ES-I3 (cell line): ENCODE measurements around the gene SH3BGRL2.

Experiments
- H3K36me3 ChIP-seq: 2 replicates; pipeline ENCODE4 v1.6.1; 2013; ENCODE audit warnings: mild to moderate bottlenecking, low read length, control low read depth, moderate library complexity; ENCODE audit not compliant: insufficient read depth
- H3K4me1 ChIP-seq: 2 replicates; pipeline ENCODE4 v1.6.1; 2013; ENCODE audit warnings: mild to moderate bottlenecking, control low read depth, low read length; ENCODE audit not compliant: insufficient read depth
- H3K9ac ChIP-seq: 2 replicates; pipeline ENCODE4 v1.6.1; 2013; ENCODE audit warnings: low read depth, mild to moderate bottlenecking, low read length, moderate library complexity
- H3K9me3 ChIP-seq: 2 replicates; pipeline ENCODE4 v1.6.1; 2013; ENCODE audit warnings: mild to moderate bottlenecking, low read length, moderate library complexity; ENCODE audit not compliant: control insufficient read depth, insufficient read depth

The SH3BGRL2 gene

DNA sequence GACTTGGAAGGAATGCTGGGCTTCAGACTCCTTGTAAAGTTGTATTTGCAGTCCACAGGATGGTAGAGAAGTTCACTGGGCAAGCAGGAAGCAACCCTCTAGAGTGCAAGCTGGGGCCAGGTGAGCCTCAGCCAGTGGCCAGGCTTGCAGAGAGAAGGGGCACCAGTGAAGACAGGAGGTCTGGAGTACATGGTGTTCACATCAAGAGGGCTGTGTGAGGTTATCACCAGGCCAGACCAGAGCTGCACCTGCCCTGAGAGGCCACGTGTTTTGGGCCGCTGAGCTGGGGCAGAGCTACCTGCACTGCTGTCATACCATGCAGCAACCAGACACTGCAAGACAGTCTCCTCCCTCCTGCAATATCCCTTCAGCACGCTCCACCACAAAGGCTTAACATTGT lies 79.0 kb downstream of the SH3BGRL2 start:
- Histone ChIP-seq H3K9ac (no peak overlapping the region), H3K4me1 (peaks cover 4% of the 10 kb centered on the region; the same call in 1 of the 2 replicates), H3K36me3 (no peaks in the 10 kb centered on the region), H3K9me3 (no peaks in the 10 kb centered on the region)

DNA sequence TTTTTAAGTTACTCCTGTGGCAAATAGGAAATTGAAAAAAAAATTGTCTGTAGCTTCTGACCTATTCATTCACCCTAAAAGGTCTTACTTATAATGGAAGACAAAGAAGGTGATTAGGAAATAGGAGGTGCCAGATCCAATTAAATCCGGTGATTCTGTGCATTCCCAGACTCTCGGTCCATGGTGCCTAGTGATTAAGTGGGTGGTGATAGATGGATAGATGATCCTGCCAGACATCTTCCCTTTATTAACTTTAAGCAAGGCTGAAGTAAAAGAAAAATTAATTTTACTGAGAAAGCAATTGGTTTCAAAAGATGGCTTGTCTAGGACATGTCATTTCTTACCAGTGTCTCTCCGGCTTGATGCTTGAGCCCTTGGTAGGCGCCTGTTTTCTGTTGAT lies 80.0 kb downstream of the SH3BGRL2 start:
- Histone ChIP-seq H3K9me3 (no peaks in the 10 kb centered on the region), H3K9ac (no peak overlapping the region), H3K36me3 (no peaks in the 10 kb centered on the region)

DNA sequence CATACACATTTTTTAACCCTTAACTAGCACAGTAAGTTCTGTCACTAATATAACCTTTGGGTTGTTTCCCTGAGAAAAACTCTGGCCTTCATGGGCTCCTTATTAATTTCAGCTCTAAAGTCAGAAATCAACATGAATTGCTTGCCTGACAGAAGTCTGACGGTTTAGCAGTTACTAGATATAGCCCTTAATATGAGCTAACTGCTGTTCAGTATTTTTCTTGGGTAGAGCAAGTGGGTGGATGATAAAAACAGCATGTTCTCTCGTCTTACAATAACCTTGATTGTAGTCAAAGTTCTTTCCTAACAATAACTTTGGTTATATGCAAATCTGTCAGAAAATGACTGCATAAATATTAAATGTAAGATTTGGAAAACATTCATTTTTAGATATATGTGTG lies 81.0 kb downstream of the SH3BGRL2 start:
- no peaks in the 10 kb centered on the region for H3K9me3 ChIP-seq
- no peaks in the 10 kb centered on the region for H3K36me3 ChIP-seq
- H3K9ac ChIP-seq: no peak overlapping the region
- H3K4me1 ChIP-seq: peaks cover 4% of the 10 kb centered on the region; the same call in 1 of the 2 replicates

More for the DNA sequence above, 80.0 kb downstream of the SH3BGRL2 start:
- H3K4me1 ChIP-seq: peaks cover 4% of the 10 kb centered on the region; the same call in 1 of the 2 replicates

DNA sequence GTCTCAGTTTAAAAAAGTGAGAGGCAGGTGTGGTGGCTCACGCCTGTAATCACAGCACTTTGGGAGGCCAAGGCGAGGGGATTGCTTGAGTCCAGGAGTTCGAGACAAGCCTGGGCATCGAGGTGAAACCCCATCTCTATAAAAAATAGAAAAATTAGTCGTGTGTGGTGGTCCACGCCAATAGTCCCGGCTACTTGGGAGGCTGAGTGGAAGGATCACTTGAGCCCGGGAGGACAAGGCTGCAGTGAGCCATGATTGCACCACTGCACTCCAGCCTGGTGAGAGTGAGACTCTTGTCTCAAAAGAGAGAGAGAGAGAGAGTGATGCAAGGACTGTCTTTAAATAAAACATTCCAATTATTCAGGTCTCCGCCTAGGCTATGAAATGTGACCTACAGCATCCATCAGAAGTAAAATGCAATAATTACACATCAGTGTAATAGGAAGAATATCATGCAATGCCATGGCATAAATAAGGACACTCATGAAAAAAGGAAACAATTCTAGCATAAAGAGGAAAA lies 81.5 kb downstream of the SH3BGRL2 start:
- Histone ChIP-seq H3K4me1 (peaks cover 4% of the 10 kb centered on the region; the same call in 1 of the 2 replicates), H3K9ac (no peak overlapping the region), H3K36me3 (no peaks in the 10 kb centered on the region), H3K9me3 (no peaks in the 10 kb centered on the region)

DNA sequence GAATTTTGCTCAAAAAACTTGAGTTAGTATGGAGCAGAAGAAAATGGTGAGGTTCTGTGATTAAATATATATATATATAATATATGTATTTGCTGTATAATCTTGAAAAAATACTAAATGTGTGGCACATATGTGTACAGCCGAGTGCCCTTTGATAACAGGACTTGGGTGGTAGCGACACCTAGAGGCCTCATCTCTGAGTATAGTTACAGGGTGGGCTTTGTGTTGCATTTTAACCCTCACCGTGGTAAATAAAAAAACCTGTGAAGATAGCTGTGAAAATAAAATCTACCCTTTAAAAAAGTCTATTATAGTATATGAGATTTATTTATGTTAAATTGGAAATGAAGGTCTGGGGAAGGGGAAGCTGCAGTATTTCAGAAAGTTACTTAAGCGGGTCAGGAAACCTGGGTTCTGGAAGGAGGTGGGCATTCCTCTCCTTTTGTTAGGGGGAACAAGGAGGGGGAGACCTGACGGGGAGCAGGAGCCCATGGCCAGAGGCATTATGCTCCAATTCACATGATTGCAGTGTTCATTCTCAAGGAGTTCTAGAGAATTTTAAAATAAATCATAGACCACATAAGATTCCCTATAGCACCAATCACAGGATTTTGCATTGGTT lies 82.7 kb downstream of the SH3BGRL2 start:
- Histone ChIP-seq H3K36me3 (no peaks in the 10 kb centered on the region), H3K9me3 (no peaks in the 10 kb centered on the region), H3K4me1 (peaks cover 4% of the 10 kb centered on the region; the same call in 1 of the 2 replicates), H3K9ac (0 out of 2 replicates have a peak overlapping the region, but pooled peaks have one; percentile 22)

DNA sequence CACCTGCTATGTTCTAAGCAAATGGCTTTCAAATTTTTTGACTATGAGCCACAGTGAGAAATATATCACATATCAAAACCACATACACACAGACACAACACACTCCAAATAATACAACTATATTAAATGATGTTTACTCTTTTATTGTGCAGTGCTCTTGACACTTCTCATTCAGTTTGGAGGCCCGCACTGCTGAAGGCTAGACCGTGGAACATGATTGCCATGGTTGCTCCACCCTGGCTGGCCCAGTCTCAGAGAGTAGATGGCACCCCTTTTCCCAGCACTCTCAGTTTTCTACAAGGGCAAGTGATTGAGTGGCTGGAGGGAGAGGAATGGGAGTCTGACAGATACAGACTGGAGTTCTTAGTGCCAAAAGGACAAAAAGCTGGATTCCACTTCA lies 86.9 kb downstream of the SH3BGRL2 start:
- peaks cover 4% of the 10 kb centered on the region; the same call in 1 of the 2 replicates for H3K4me1 ChIP-seq
- H3K9ac ChIP-seq: no peak overlapping the region
- no peaks in the 10 kb centered on the region for H3K36me3 ChIP-seq
- no peaks in the 10 kb centered on the region for H3K9me3 ChIP-seq

DNA sequence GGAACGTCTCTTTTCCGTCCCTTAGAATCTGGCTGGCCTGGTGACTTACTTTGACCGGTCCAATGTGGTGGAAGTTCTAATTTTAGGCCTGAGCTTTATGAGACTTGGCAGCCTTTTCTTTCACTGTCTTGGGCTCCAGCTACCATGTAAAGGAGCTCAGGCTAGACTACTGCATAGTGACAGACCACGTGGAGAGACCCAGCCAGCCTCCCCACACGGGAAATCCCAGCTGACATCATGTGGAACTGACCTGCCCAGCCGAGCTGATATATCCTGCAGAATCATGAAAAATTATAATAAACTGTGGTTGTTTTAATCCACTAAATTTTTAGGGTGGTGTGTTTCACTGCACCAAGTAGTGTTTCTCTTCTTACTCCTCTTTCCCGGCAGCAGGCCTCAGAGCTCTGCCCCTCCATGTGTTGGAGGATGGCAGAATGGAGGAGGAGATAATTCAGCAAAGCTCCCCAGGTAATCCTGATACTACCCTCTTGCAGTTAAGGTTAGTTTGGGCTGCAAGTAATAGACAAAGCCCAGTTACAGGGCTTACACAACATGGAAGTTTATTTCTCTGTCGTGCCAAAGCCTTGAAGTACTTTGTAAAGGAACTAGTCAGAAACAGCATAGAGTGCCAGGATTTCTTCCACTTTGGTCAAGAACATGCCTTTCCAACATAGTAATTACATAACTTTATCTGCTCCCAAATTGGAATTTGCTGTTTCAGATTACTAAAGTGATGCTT lies 87.5 kb downstream of the SH3BGRL2 start:
- Histone ChIP-seq H3K9ac (no peak overlapping the region), H3K36me3 (no peaks in the 10 kb centered on the region), H3K4me1 (peaks cover 4% of the 10 kb centered on the region; the same call in 1 of the 2 replicates), H3K9me3 (no peaks in the 10 kb centered on the region)

DNA sequence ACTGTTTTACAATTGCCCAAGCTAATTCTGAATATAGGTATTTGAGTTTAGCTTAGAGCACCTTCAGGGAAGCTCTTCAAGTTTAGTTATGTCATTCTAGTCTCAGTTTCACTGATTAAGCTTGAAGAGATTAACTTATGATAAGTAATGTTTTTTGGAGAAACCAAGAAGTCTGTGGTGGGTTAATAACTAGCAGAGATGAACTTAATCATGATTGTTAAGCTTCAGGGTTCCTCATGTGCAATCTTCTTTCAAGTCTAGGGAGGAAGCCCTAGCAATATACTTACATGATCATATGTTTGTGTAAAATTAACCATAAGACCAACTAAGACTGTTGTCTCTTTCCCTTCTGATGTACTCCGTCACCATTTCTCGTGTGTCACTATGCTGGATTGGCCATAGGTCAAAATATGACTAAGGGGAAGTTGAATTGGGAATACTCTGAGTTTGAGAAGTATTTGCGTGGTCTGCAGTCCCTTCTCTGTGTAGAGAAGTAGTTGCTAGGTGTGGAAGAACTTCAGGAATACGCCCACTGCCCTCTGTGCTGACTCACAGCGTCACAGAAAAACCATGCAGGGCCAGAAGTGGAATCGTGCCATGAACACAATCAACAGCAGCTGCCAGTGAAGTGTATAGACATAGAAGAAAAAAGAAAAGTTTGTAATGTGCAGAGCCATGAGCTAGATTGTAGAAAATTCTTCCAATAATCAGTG lies 88.3 kb downstream of the SH3BGRL2 start:
- Histone ChIP-seq H3K4me1 (no peaks in the 10 kb centered on the region), H3K9ac (no peak overlapping the region), H3K9me3 (no peaks in the 10 kb centered on the region), H3K36me3 (no peaks in the 10 kb centered on the region)

DNA sequence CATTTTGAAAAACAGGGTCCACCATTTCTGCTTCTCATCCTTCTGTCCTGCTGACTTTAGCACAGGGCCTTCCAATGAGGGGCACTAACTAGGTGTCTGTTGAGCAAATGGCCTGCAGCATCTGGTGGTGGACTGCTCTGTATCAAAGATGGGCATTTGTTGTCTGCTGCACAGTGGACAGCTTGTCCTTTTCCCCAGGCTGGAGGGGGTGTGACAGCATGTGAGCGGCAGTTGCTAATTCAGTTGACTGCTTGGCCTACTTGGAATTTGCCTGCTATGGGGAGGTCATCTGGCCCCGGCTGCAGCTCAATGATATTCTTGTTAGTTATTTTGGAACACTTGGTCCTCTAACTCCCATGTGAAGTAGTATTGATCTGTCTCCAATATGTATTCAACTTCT lies 93.7 kb downstream of the SH3BGRL2 start:
- H3K9me3 ChIP-seq: no peaks in the 10 kb centered on the region
- H3K9ac ChIP-seq: no peak overlapping the region
- H3K36me3 ChIP-seq: no peaks in the 10 kb centered on the region
- no peaks in the 10 kb centered on the region for H3K4me1 ChIP-seq

DNA sequence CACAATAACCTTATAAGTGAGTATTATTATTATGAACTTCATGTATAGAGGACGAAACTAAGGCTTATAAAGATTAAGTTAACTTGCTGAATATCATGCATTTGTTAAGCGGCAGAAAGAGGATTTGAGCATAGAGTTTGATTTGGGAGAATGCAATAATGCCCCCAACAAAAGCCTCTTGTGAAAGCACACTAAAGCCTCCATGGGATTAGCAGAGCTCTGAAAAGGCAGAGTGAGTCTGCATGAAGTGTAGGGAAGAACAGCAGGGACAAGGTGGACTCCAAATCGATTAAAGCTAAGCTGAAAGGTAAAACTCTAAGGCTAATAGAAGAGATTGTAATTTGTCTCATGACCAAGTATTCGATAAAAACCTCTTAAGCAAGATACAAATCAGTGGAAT lies 100.3 kb downstream of the SH3BGRL2 start:
- no peaks in the 10 kb centered on the region for H3K36me3 ChIP-seq
- no peaks in the 10 kb centered on the region for H3K9me3 ChIP-seq
- no peak overlapping the region for H3K9ac ChIP-seq
- H3K4me1 ChIP-seq: no peaks in the 10 kb centered on the region

DNA sequence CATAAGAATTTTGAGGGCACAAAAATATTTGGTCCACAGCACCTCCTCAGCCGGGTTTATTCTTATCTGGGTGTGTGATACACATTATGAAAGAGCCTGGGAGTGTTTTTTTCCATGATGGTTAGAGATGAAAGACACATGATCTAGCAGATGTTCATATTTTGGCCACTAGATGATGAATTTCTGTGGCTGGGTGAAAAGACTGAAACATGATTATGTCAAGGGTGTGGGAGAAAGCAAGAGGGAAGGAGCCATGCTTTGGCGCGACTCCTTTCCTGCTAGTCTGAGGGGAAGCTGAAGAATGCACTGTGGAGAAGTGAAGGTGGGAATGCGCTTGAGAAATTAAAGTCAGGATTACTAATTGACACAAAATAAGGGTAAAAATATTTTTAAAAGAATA lies 102.3 kb downstream of the SH3BGRL2 start:
- no peaks in the 10 kb centered on the region for H3K36me3 ChIP-seq
- H3K9ac ChIP-seq: no peak overlapping the region
- no peaks in the 10 kb centered on the region for H3K9me3 ChIP-seq
- no peaks in the 10 kb centered on the region for H3K4me1 ChIP-seq

DNA sequence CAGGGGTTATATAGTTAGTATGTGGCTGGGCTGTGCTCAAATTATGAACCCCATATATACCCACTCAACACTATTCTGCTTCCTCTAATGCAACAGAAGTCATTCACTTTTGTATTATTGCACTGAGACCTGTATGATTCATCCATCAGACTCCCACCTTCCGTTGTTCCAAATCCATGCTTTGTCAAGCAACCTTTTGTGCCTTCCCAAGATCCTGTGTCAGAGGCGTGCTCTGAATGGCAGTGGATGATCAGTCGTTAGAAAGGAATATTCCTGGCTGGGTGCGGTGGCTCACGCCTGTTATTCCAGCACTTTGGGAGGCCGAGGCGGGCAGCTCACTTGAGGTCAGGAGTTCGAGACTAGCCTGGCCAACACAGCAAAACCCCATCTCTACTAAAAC lies 103.2 kb downstream of the SH3BGRL2 start:
- no peaks in the 10 kb centered on the region for H3K9me3 ChIP-seq
- H3K4me1 ChIP-seq: no peaks in the 10 kb centered on the region
- H3K9ac ChIP-seq: no peak overlapping the region
- no peaks in the 10 kb centered on the region for H3K36me3 ChIP-seq

DNA sequence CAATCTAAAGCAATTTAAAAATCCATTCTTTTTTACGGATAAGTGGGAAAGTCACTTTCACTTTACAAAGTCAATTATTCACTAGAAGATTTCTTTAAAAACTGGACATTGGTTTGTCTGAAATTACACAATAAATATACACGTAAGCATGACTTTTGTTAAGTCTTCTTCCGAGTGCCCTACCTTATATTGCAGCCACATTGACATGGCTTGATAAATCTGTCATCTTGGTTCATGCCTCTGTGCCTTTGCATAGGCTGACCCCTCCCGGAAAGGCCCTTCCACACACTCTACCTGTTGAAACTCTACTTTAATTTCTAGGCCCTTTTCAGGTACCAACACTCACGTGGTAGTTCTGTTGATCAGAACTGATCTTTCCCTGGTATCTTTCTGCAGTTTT lies 104.1 kb downstream of the SH3BGRL2 start:
- Histone ChIP-seq H3K9me3 (no peaks in the 10 kb centered on the region), H3K9ac (no peak overlapping the region), H3K36me3 (no peaks in the 10 kb centered on the region), H3K4me1 (no peaks in the 10 kb centered on the region)

DNA sequence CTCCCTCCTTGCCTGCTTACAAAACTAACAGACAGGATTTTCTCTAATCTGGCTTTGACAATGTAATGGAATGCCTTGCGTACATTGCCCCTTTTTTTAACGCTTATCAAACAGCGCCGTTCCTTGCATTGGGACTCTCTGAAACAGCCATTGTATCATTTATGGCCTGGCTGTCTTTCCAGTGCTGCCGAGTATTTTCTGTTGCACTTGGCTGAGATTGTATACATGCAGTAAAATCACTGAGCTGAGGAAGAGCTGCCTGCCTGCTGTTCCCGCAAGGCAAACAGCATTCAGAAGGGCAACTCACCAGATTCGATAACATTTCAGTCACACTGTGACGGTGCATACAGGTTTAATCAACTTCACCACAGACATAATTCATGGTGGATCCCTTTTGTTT lies 106.0 kb downstream of the SH3BGRL2 start:
- no peaks in the 10 kb centered on the region for H3K4me1 ChIP-seq
- no peak overlapping the region for H3K9ac ChIP-seq
- no peaks in the 10 kb centered on the region for H3K36me3 ChIP-seq
- no peaks in the 10 kb centered on the region for H3K9me3 ChIP-seq
